MM.1S (cell line): ENCODE measurements around the gene ABCC8.

Experiments
- EZH2 ChIP-seq: fragments of 300-600 bp; sonication (generic); optimal IDR thresholded peaks from 2 replicates; pipeline ENCODE3; 2017; ENCODE audit warnings: low read depth, mild to moderate bottlenecking, antibody characterized with exemption, low read length, mixed read lengths
- TF ChIP-seq, protein P1 (sequence below): fragments of 300-600 bp; sonication (generic); IDR thresholded peaks from 2 replicates; pipeline ENCODE4 v1.5.1; 2016; ENCODE audit warnings: antibody characterized with exemption, low read length, mixed read lengths

- TF ChIP-seq, protein P1, sequence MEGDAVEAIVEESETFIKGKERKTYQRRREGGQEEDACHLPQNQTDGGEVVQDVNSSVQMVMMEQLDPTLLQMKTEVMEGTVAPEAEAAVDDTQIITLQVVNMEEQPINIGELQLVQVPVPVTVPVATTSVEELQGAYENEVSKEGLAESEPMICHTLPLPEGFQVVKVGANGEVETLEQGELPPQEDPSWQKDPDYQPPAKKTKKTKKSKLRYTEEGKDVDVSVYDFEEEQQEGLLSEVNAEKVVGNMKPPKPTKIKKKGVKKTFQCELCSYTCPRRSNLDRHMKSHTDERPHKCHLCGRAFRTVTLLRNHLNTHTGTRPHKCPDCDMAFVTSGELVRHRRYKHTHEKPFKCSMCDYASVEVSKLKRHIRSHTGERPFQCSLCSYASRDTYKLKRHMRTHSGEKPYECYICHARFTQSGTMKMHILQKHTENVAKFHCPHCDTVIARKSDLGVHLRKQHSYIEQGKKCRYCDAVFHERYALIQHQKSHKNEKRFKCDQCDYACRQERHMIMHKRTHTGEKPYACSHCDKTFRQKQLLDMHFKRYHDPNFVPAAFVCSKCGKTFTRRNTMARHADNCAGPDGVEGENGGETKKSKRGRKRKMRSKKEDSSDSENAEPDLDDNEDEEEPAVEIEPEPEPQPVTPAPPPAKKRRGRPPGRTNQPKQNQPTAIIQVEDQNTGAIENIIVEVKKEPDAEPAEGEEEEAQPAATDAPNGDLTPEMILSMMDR, result no peak
- TF ChIP-seq EZH2, result no peak
Measured at GRCh38 chr11:17408641-17409040, 68.0 kb downstream of the ABCC8 start.
